ENCODE data around the gene CIB1. TPM values are rescaled to one million over a fixed set of nuclear protein-coding genes. Genes with fewer than 3 reads are reported as not detected.

The CIB1 gene
- total and polyA plus RNA-seq, 2 of the 8 experiments (the other 6 are each of a cell fraction or from before 2014, with no cell fraction given), result 26.0 to 63.5 TPM

- H2BK20ac ChIP-seq (ENCODE audit: low read length), result no peak overlapping the region
- H3K27me3 ChIP-seq (replicated peaks in 1 of 4; ENCODE audit: control insufficient read depth in 3 of 4, extremely low read depth in 1 of 4, insufficient read depth in 3 of 4, low read length in 3 of 4), result no peaks in the 10 kb centered on the region
- H3K4me1 ChIP-seq (replicated peaks in 1 of 4; ENCODE audit: control insufficient read depth in 3 of 4, insufficient read depth in 4 of 4, low read length in 3 of 4), result peaks cover 0 to 3% (median under 1%) of the 10 kb centered on the region in 4 experiments; a peak in 3 of 7 replicates
- peaks cover 0 to 32% of the 10 kb centered on the region in 2 experiments; a peak in 1 of 4 replicates for H3K79me2 ChIP-seq (ENCODE audit: control insufficient read depth in 1 of 2, insufficient read depth in 2 of 2, low read length in 2 of 2)
- peaks cover 8% of the 10 kb centered on the region; the same call in 1 of the 2 replicates for H3K79me1 ChIP-seq (ENCODE audit: low read depth, low read length)
- no peaks in the 10 kb centered on the region for H3K9me3 ChIP-seq (ENCODE audit: insufficient read depth in 2 of 2, low read depth in 1 of 2, low read length in 1 of 2)
- H3K4me3 ChIP-seq (ENCODE audit: extremely low read depth in 1 of 4, insufficient read depth in 2 of 4, low read depth in 3 of 4, low read length in 4 of 4), result no peak overlapping the region
- ChIA-PET POLR2A (ENCODE audit: partially characterized antibody) (interaction anchor here (0.7 to 4.8 kb wide), 2 partner anchors 10 to 50 kb away, joined by 3 to 25 read pairs; partner anchors contain the start of gene SEMA4B), CTCF (ENCODE audit: partially characterized antibody) (interaction anchor here (1.0 to 12.3 kb wide), 6 partner anchors 7 to 73 kb away, joined by 3 to 182 read pairs (median 4); partner anchors contain the start of genes CIB1, GDPGP1 and SEMA4B)
- 0 out of 8 replicates have a peak, but pooled peaks cover 0 to 3% (median under 1%) of the 10 kb centered on the region in 4 experiments for H3K36me3 ChIP-seq (ENCODE audit: control insufficient read depth in 2 of 4, insufficient read depth in 4 of 4, low read length in 3 of 4)
- H2AK5ac ChIP-seq (ENCODE audit: low read depth, low read length), result no peak overlapping the region
- H3K4ac ChIP-seq (replicated peaks; ENCODE audit: insufficient read length, low read depth, low read length), result no peak overlapping the region
- H3K23me2 ChIP-seq (ENCODE audit: low read depth, low read length), result no peaks in the 10 kb centered on the region; the same call in 1 of the 2 replicates
- no peak overlapping the region for H3K23ac ChIP-seq (ENCODE audit: insufficient read length)
- no peak overlapping the region for H4K8ac ChIP-seq (ENCODE audit: extremely low read depth, insufficient read depth, low read length)
- H3K27ac ChIP-seq (ENCODE audit: low read depth, low read length), result no peak overlapping the region
- no peak overlapping the region for H4K91ac ChIP-seq (replicated peaks; ENCODE audit: insufficient read length, low read length)
- FAIRE-seq (no peak), DNase-seq (ENCODE audit: low read depth in 1 of 2, low spot score in 2 of 2) (peak in 1 of 2 experiments; percentile 43)
- H2BK120ac ChIP-seq (replicated peaks; ENCODE audit: low read depth, low read length), result no peak overlapping the region
- no peak overlapping the region for H3K14ac ChIP-seq (ENCODE audit: insufficient read length)
- 0 out of 2 replicates have a peak overlapping the region, but pooled peaks have one; percentile 30 for H2BK5ac ChIP-seq (ENCODE audit: low read depth, low read length)
- no peak overlapping the region for H3K9ac ChIP-seq (replicated peaks in 1 of 4; ENCODE audit: extremely low read depth in 1 of 4, low read depth in 3 of 4, low read length in 3 of 4)
- no peak overlapping the region; a peak in 1 of 4 replicates for H3K4me2 ChIP-seq (ENCODE audit: insufficient read depth in 1 of 2, low read depth in 2 of 2, low read length in 2 of 2)
- H3K18ac ChIP-seq (ENCODE audit: extremely low read depth, low read length), result no peak overlapping the region
- no peak overlapping the region for H2AFZ ChIP-seq (ENCODE audit: low read length)
- H4K5ac ChIP-seq (ENCODE audit: insufficient read length, low read depth, low read length), result no peak overlapping the region
- H4K20me1 ChIP-seq (replicated peaks in 1 of 2; ENCODE audit: control insufficient read depth in 1 of 2, insufficient read depth in 2 of 2, low read length in 2 of 2), result peaks cover 7 to 8% of the 10 kb centered on the region in 2 experiments
- TF ChIP-seq SP1 (IDR thresholded peaks at IDR 0.05; ENCODE audit: low read depth, low read length) (no peak), MAFK (IDR thresholded peaks at IDR 0.05; ENCODE audit: low read depth, low read length) (no peak), KDM1A (IDR thresholded peaks at IDR 0.05; ENCODE audit: borderline replicate concordance, low read length) (no peak), RXRA (IDR thresholded peaks at IDR 0.05; ENCODE audit: insufficient read depth, low read depth, low read length) (no peak)
- H3K56ac ChIP-seq (replicated peaks; ENCODE audit: insufficient read length, low read depth, low read length), result no peak overlapping the region
- H2BK15ac ChIP-seq (ENCODE audit: low read length), result no peak overlapping the region
- no peak overlapping the region for H2BK12ac ChIP-seq (ENCODE audit: low read depth, low read length)
- 80% methylated on average over 12 of the region's 13 CpGs; no CpG with 5 or more reads in 1 of the 2 experiments for WGBS, 2 experiments (ENCODE audit: extremely low coverage in 1 of 2, insufficient coverage in 1 of 2, insufficient read length in 1 of 2, insufficient replicate concordance in 2 of 2, low coverage in 1 of 2, low lambda C conversion rate in 2 of 2, missing lambda C conversion rate in 1 of 2)
Measured at GRCh38 chr15:90211440-90212143, 22.1 kb downstream of the CIB1 start.
